HG03060 (cell line): ENCODE data around the gene C1QTNF5.

Experiments used
- ATAC-seq: cut with Tn5 transposase; IDR thresholded peaks from one replicate; pipeline ENCODE4 v1.9.1; 2021; ENCODE audit warnings: low read depth, moderate number of reproducible peaks; ENCODE audit not compliant: unreplicated experiment

C1QTNF5 gene

GRCh38 chr11:119359365-119360214 lies 18.9 kb upstream of the C1QTNF5 start:
- ATAC-seq: no peak

- no peak for ATAC-seq
Observed at GRCh38 chr11:119357074-119357473, 16.4 kb upstream of the C1QTNF5 start.

GRCh38 chr11:119356349-119357031 lies 15.8 kb upstream of the C1QTNF5 start:
- no peak for ATAC-seq

GRCh38 chr11:119355091-119355843 lies 14.6 kb upstream of the C1QTNF5 start:
- no peak for ATAC-seq

GRCh38 chr11:119352857-119353260 lies 12.2 kb upstream of the C1QTNF5 start:
- no peak for ATAC-seq

- ATAC-seq: no peak
Observed at GRCh38 chr11:119351232-119351631, 10.5 kb upstream of the C1QTNF5 start.

- ATAC-seq: no peak
Observed at GRCh38 chr11:119350302-119350701, 9.6 kb upstream of the C1QTNF5 start.

- no peak for ATAC-seq
Observed at GRCh38 chr11:119347940-119348605, 7.4 kb upstream of the C1QTNF5 start.

GRCh38 chr11:119347242-119347641 lies 6.6 kb upstream of the C1QTNF5 start:
- ATAC-seq: no peak

GRCh38 chr11:119346605-119347004 lies 5.9 kb upstream of the C1QTNF5 start, which contains the start of gene MFRP:
Gene MFRP (minus strand): TSS chr11:119346705. CDS start chr11:119346513, 192 bp downstream.
- no peak for ATAC-seq

GRCh38 chr11:119345685-119346084 lies 5.0 kb upstream of the C1QTNF5 start:
- ATAC-seq: no peak

GRCh38 chr11:119344291-119345010 lies 3.8 kb upstream of the C1QTNF5 start:
- no peak for ATAC-seq

GRCh38 chr11:119343726-119344125 lies 3.0 kb upstream of the C1QTNF5 start:
- ATAC-seq: no peak

GRCh38 chr11:119342362-119343130 lies 1.9 kb upstream of the C1QTNF5 start:
- no peak for ATAC-seq

- no peak for ATAC-seq
Observed at GRCh38 chr11:119342023-119342300, 1.3 kb upstream of the C1QTNF5 start.

- ATAC-seq: no peak
Observed at GRCh38 chr11:119341222-119342022, 739 bp upstream of the C1QTNF5 start.

GRCh38 chr11:119339589-119340334 lies 921 bp downstream of the C1QTNF5 start:
- no peak for ATAC-seq
